ENCODE results near the gene BTBD16. TPM values are rescaled to one million over a fixed set of nuclear protein-coding genes. Genes with fewer than 3 reads are reported as not detected.
A peak's percentile ranks its signal among the peaks of the same experiment; 100 is the strongest.

BTBD16 gene
- total and polyA plus RNA-seq, 7 experiments from 2014 or later, result not detected

DNA sequence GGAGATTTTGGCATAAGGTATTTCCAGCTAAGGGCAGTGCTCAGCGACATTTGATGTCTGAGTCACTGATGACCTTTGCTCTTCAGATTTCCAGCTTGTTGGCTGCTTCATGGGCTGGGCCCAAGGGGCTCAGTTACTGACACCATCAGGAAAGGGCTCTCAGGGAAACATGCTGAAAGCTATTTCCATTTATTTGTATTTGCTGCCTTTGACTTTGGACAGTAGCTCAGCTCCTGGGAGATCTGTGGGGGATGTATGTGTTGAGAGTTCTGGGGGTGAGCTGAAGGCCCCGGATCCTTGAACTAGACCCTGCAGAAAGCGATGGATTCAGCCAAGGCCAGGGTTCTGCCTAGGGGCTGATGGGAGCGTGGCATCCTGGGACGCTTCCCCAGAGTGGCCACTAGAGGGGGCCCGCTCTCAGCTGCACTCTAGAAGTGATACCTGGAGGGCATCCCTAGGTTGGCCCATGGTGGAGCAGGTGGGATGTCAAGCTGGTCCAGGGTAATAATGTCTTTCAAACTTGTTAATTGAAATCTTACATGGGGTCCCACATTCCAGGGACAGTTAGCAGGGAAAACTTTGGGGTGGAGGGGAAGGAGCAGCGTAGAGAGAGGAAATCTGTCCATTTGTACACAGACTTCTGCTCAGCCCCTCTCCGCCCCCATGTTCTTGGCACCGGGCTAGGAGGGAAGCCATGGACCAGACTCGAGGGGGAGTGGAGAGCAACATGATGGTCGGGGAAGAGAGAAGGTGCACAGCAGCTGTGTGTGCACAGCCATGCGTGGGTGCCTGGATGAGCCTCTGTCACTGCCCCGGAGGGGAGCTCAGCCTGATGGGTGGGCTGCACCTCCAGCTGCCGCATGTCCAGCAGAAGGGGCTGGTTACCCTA, 3.0 kb upstream of the BTBD16 start:
- Mint-ChIP-seq H3K36me3 (peaks cover 0 to 4% (median 0%) of the 10 kb centered on the region in 5 donors), H3K4me1 (peaks cover 0 to 4% (median 0%) of the 10 kb centered on the region in 7 donors), H3K27ac (no peak overlapping the region), H3K27me3 (peaks cover 0 to 38% (median 33%) of the 10 kb centered on the region in 5 donors), H3K4me3 (no peak overlapping the region), H3K9me3 (peaks cover 0 to 15% (median 8%) of the 10 kb centered on the region in 11 donors)
- Histone ChIP-seq H3K4me3 (ENCODE audit: low read length) (no peak overlapping the region), H3K9me3 (ENCODE audit: control insufficient read depth in 2 of 3, low read length in 3 of 3) (no peaks in the 10 kb centered on the region), H3K36me3 (ENCODE audit: control insufficient read depth in 2 of 3, insufficient read depth in 3 of 3, low read length in 3 of 3) (no peaks in the 10 kb centered on the region), H3K27ac (ENCODE audit: low read depth, low read length) (no peak overlapping the region), H3K4me1 (ENCODE audit: control insufficient read depth in 2 of 2, insufficient read depth in 2 of 2, low read length in 2 of 2) (no peaks in the 10 kb centered on the region), H3K27me3 (ENCODE audit: control insufficient read depth in 2 of 2, insufficient read depth in 2 of 2, low read length in 2 of 2) (no peaks in the 10 kb centered on the region)
- ATAC-seq, result peak; percentile 78
- intact Hi-C loops (cut with micrococcal nuclease), result loop anchor here (1.0 kb wide), 2 partner anchors 167 to 297 kb away; no protein-coding TSS in a partner anchor
- ChIA-PET POLR2A (no interaction called here), CTCF (interaction anchor here (0.6 to 1.4 kb wide), 4 partner anchors 9 to 274 kb away, joined by 3 to 5 read pairs (median 4); no protein-coding TSS in a partner anchor)
- DNase-seq, result peak in 5 of 9 donors; percentile 15 to 52 (median 22)

DNA sequence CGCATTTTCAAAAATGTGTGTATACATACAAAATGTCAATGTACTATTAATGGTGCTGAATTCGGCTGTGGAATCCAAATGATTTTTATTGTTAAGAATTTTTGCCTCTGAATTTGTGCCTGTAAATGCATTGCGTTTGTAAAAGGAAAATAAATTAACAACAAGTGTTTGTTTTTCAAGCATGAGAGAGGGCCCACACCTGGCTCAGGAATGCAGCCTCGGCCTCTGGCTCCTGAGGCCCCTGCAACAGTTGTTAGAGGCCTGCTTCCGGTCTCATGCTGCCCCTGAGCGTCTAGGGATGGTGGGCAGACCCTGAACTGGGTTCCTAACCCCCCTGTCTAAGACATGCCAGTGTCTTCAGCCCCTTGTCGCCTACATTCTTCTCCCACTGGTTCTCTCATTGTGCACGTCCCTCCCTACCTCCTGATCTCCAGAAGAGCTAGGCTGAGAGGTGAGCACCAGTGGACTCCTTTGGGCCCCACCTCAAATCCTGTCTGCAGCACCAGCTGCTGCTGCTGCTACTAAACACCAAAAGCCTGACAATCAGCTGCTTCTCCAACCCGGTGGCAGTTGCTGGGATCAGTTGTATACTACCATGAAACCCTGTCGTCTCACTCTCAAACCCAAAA, 1.9 kb upstream of the BTBD16 start:
- Mint-ChIP-seq H3K4me3 (no peak overlapping the region), H3K27ac (no peak overlapping the region), H3K4me1 (peaks cover 0 to 4% (median 0%) of the 10 kb centered on the region in 7 donors), H3K27me3 (peaks cover 0 to 33% (median 25%) of the 10 kb centered on the region in 5 donors), H3K9me3 (peaks cover 0 to 4% (median 2%) of the 10 kb centered on the region in 11 donors), H3K36me3 (no peaks in the 10 kb centered on the region)
- ATAC-seq (no peak), DNase-seq (no peak)
- no peak overlapping the region for H3K27ac ChIP-seq (ENCODE audit: low read depth, low read length)
- ChIA-PET POLR2A (no interaction called here), CTCF (interaction anchor here (1.3 to 1.4 kb wide), 2 partner anchors 10 to 85 kb away, joined by 3 to 5 read pairs; no protein-coding TSS in a partner anchor)
- H3K36me3 ChIP-seq (ENCODE audit: control insufficient read depth in 2 of 3, insufficient read depth in 3 of 3, low read length in 3 of 3), result no peaks in the 10 kb centered on the region
- no peak overlapping the region for H3K4me3 ChIP-seq (ENCODE audit: low read length)
- no peaks in the 10 kb centered on the region for H3K27me3 ChIP-seq (ENCODE audit: control insufficient read depth in 2 of 2, insufficient read depth in 2 of 2, low read length in 2 of 2)
- H3K4me1 ChIP-seq (ENCODE audit: control insufficient read depth in 2 of 2, insufficient read depth in 2 of 2, low read length in 2 of 2), result no peaks in the 10 kb centered on the region
- H3K9me3 ChIP-seq (ENCODE audit: control insufficient read depth in 2 of 3, low read length in 3 of 3), result no peaks in the 10 kb centered on the region
- intact Hi-C loops (cut with micrococcal nuclease), result no loop called here

DNA sequence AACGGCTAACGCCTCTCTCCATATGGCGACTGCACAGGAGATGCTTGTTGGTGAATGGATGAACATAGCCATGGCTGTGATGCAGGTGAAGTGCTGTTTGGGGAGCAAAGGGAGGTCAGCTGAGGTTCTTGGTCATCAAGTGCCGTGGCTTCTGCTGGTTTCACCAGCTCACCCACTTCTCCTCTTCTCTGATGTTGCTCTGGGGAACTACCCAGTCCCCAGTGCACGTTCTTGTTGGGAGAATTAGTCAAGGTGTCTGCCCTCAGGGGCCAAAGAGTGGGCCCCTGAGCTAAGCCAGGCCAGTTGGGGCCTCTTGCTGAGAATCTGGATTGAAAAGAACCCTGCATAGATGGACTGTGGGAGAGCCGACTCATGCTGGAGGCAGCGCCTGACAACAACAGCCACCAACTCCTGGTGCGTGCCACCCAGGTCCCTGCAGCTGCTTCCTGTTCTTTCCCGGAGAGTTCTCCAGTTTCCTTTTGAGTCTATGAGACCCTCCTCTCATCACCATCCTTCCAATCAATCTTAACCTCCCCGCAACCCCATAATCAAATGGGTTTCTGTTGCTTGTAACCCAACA, 3.0 kb downstream of the BTBD16 start:
- Mint-ChIP-seq H3K9me3 (peaks cover 0 to 2% (median 0%) of the 10 kb centered on the region in 11 donors), H3K4me3 (no peak overlapping the region), H3K27me3 (peaks cover 0 to 16% (median 12%) of the 10 kb centered on the region in 5 donors), H3K36me3 (no peaks in the 10 kb centered on the region), H3K27ac (no peak overlapping the region), H3K4me1 (no peaks in the 10 kb centered on the region)
- ATAC-seq (no peak), DNase-seq (no peak)
- Histone ChIP-seq H3K27ac (ENCODE audit: low read depth, low read length) (no peak overlapping the region), H3K27me3 (ENCODE audit: control insufficient read depth in 2 of 2, insufficient read depth in 2 of 2, low read length in 2 of 2) (no peaks in the 10 kb centered on the region), H3K36me3 (ENCODE audit: control insufficient read depth in 2 of 3, insufficient read depth in 3 of 3, low read length in 3 of 3) (no peaks in the 10 kb centered on the region), H3K4me1 (ENCODE audit: control insufficient read depth in 2 of 2, insufficient read depth in 2 of 2, low read length in 2 of 2) (no peaks in the 10 kb centered on the region), H3K9me3 (ENCODE audit: control insufficient read depth in 2 of 3, low read length in 3 of 3) (no peaks in the 10 kb centered on the region), H3K4me3 (ENCODE audit: low read length) (no peak overlapping the region)
- ChIA-PET CTCF (no interaction called here), POLR2A (no interaction called here)
- intact Hi-C loops (cut with micrococcal nuclease), result no loop called here

DNA sequence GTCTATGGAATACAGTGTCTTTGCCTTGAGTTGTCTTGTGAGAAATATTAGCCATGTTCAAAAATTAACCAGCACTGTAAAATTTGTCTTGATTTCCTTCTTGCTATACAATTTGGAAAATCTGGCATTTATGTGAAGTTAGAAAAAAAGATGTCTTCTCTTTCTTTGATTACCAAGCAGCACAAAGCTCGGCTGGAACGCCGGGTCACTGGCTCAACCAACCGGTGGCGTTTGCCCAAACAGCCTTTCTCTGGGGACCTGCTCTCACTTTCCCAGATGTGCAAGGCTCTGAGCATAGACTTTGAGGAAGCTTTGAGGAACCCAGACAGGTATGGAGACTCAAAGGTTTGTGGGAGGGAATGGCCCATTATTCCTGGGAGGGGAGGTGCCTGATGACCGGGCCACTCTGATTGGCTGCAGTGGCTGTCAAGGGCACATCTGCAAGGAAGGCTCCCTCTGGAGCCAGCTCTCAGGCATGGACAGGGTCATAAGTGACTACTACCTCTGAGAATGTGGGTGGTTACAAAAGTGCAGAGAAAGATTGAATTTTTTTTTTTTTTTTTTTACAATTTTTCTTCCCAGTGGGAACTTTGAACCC, 5.6 kb downstream of the BTBD16 start:
- DNase-seq, result no peak
- Histone ChIP-seq H3K9me3 (ENCODE audit: control insufficient read depth in 2 of 3, low read length in 3 of 3) (no peaks in the 10 kb centered on the region), H3K27ac (ENCODE audit: low read depth, low read length) (no peak overlapping the region), H3K36me3 (ENCODE audit: control insufficient read depth in 2 of 3, insufficient read depth in 3 of 3, low read length in 3 of 3) (no peaks in the 10 kb centered on the region), H3K27me3 (ENCODE audit: control insufficient read depth in 2 of 2, insufficient read depth in 2 of 2, low read length in 2 of 2) (no peaks in the 10 kb centered on the region), H3K4me1 (ENCODE audit: control insufficient read depth in 2 of 2, insufficient read depth in 2 of 2, low read length in 2 of 2) (no peaks in the 10 kb centered on the region), H3K4me3 (ENCODE audit: low read length) (no peak overlapping the region)
- H3K36me3 Mint-ChIP-seq, result no peaks in the 10 kb centered on the region
- peaks cover 0 to 20% (median 17%) of the 10 kb centered on the region in 5 donors for H3K27me3 Mint-ChIP-seq
- ChIA-PET POLR2A (no interaction called here), CTCF (no interaction called here)
- H3K27ac Mint-ChIP-seq, result no peak overlapping the region
- no peak for ATAC-seq
- intact Hi-C loops (cut with micrococcal nuclease), result no loop called here
- peaks cover 0 to 4% (median 0%) of the 10 kb centered on the region in 11 donors for H3K9me3 Mint-ChIP-seq
- no peak overlapping the region for H3K4me3 Mint-ChIP-seq
- H3K4me1 Mint-ChIP-seq, result no peaks in the 10 kb centered on the region

DNA sequence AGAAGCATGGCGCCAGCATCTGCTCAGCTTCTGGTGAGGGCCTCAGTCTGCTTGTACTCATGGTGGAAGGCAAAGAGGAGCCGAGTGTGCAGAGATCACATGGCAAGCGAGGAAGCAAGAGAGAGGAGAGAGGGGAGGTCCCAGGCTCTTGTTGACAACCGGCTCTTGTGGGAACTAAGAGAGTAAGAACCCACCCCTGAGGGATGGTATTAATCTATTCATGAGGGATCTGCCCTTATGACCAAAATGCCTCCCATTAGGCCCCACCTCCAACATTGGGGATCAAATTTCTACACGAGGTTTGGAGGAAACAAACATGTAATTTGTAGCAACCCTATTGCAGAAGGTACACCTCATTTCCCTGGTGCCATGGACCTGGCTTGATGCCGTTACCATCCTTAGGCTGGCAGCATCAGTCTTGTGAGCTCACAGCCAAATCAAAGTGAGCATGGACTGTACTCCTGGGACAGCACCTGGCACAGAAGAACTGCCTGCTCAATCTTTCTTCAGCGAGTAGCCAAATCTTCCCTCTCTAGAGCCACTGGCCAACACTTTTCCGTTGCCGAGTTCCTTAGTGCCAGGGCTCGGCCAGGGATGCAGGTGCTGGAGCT, 6.5 kb downstream of the BTBD16 start:
- DNase-seq (no peak), ATAC-seq (no peak)
- H3K9me3 ChIP-seq (ENCODE audit: control insufficient read depth in 2 of 3, low read length in 3 of 3), result no peaks in the 10 kb centered on the region
- H3K27ac ChIP-seq (ENCODE audit: low read depth, low read length), result no peak overlapping the region
- peaks cover 0 to 4% (median 0%) of the 10 kb centered on the region in 11 donors for H3K9me3 Mint-ChIP-seq
- no peak overlapping the region for H3K4me3 Mint-ChIP-seq
- no peak overlapping the region for H3K27ac Mint-ChIP-seq
- H3K27me3 ChIP-seq (ENCODE audit: control insufficient read depth in 2 of 2, insufficient read depth in 2 of 2, low read length in 2 of 2), result no peaks in the 10 kb centered on the region
- ChIA-PET CTCF (no interaction called here), POLR2A (no interaction called here)
- peaks cover 0 to 28% (median 27%) of the 10 kb centered on the region in 5 donors for H3K27me3 Mint-ChIP-seq
- no peaks in the 10 kb centered on the region for H3K36me3 Mint-ChIP-seq
- intact Hi-C loops (cut with micrococcal nuclease), result no loop called here
- H3K4me1 ChIP-seq (ENCODE audit: control insufficient read depth in 2 of 2, insufficient read depth in 2 of 2, low read length in 2 of 2), result no peaks in the 10 kb centered on the region
- H3K4me3 ChIP-seq (ENCODE audit: low read length), result no peak overlapping the region
- H3K36me3 ChIP-seq (ENCODE audit: control insufficient read depth in 2 of 3, insufficient read depth in 3 of 3, low read length in 3 of 3), result no peaks in the 10 kb centered on the region
- H3K4me1 Mint-ChIP-seq, result no peaks in the 10 kb centered on the region

DNA sequence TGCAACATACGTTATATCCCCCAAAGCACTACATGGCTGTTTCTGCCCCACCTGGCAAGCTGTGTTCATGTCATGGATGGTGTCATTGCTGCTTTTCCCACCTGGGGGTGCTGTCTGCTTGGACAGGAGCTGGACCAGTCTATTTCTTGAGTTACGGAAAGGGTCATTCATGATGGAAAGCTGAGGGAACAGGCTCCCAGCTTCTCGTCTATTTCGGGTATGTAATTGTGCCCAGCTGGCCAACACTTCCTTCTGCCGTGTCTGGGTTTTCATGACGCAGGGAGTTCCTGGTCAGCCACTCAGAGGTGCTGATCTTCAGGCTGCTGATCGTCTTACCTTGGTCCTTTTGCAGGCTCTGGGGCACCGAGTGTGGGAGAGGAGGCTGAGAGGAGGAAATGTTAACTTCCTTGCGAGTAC, 8.6 kb downstream of the BTBD16 start:
- no peak for DNase-seq
- H3K4me3 Mint-ChIP-seq, result no peak overlapping the region
- H3K36me3 Mint-ChIP-seq, result no peaks in the 10 kb centered on the region
- Histone ChIP-seq H3K36me3 (ENCODE audit: control insufficient read depth in 2 of 3, insufficient read depth in 3 of 3, low read length in 3 of 3) (no peaks in the 10 kb centered on the region), H3K4me1 (ENCODE audit: control insufficient read depth in 2 of 2, insufficient read depth in 2 of 2, low read length in 2 of 2) (no peaks in the 10 kb centered on the region), H3K27me3 (ENCODE audit: control insufficient read depth in 2 of 2, insufficient read depth in 2 of 2, low read length in 2 of 2) (no peaks in the 10 kb centered on the region), H3K4me3 (ENCODE audit: low read length) (no peak overlapping the region), H3K9me3 (ENCODE audit: control insufficient read depth in 2 of 3, low read length in 3 of 3) (no peaks in the 10 kb centered on the region), H3K27ac (ENCODE audit: low read depth, low read length) (no peak overlapping the region)
- peaks cover 0 to 4% (median 0%) of the 10 kb centered on the region in 11 donors for H3K9me3 Mint-ChIP-seq
- intact Hi-C loops (cut with micrococcal nuclease), result no loop called here
- CTCF ChIA-PET, result interaction anchor here (1.2 kb wide), 1 partner anchor 285 kb away, joined by 3 read pairs; no protein-coding TSS in a partner anchor
- no peaks in the 10 kb centered on the region for H3K4me1 Mint-ChIP-seq
- ATAC-seq, result no peak
- peaks cover 4 to 29% (median 27%) of the 10 kb centered on the region in 5 donors for H3K27me3 Mint-ChIP-seq
- H3K27ac Mint-ChIP-seq, result no peak overlapping the region
- POLR2A ChIA-PET, result no interaction called here
